Muscle of leg (tissue), 11 donors: Measurements from ENCODE around the gene GFAP. TPM values are rescaled to one million over a fixed set of nuclear protein-coding genes. Genes with fewer than 3 reads are reported as not detected.

ENCODE experiments used
- DNase-seq: peaks from one replicate; pipeline ENCODE4 v3.0.0; 2013
- H3K27ac ChIP-seq: one replicate; pipeline ENCODE4 v1.5.1; 2013; ENCODE audit warnings: mild to moderate bottlenecking, low read length, control low read depth
- H3K27me3 ChIP-seq: one replicate; pipeline ENCODE4 v1.6.1; 2013; ENCODE audit warnings: low read length; ENCODE audit not compliant: control insufficient read depth, insufficient read depth
- H3K36me3 ChIP-seq: one replicate; pipeline ENCODE4 v1.6.1; 2013; ENCODE audit warnings: low read length; ENCODE audit not compliant: control insufficient read depth, insufficient read depth
- H3K4me1 ChIP-seq: one replicate; pipeline ENCODE4 v1.6.1; 2013; ENCODE audit warnings: low read length; ENCODE audit not compliant: control insufficient read depth, insufficient read depth
- H3K4me3 ChIP-seq: one replicate; pipeline ENCODE4 v1.5.1; 2013; ENCODE audit warnings: low read length, control low read depth
- H3K9me3 ChIP-seq: replicated peaks from 2 replicates; pipeline ENCODE4 v1.6.1; 2013; ENCODE audit warnings: low read depth, low read length; ENCODE audit not compliant: control insufficient read depth
- WGBS: methylation state at CpG from one replicate; pipeline ENCODE4 v1.1.5; 2013; ENCODE audit warnings: missing lambda C conversion rate; ENCODE audit not compliant: insufficient coverage; 5-methylcytosine and 5-hydroxymethylcytosine counted together
- polyA plus RNA-seq, 8 donors: library from polyadenylated mRNA; unstranded; fragments of 120-200 nt; gene quantifications; one replicate each; pipeline versions ENCODE4 v1.2.1 to v1.2.3, GENCODE V29; 2013; ENCODE audit warnings: inconsistent platforms in 1 of 8, low replicate concordance in 1 of 8; ENCODE audit not compliant: insufficient read length in 8 of 8, insufficient read depth in 1 of 8
- total RNA-seq: library from RNA; stranded (reverse); fragments of 120-200 nt; gene quantifications from one replicate; pipeline ENCODE4 v1.2.4, GENCODE V29; 2013

Gene GFAP
- total and polyA plus RNA-seq, 9 donors = 0.12 to 1.1 (median 0.29) TPM

DNA sequence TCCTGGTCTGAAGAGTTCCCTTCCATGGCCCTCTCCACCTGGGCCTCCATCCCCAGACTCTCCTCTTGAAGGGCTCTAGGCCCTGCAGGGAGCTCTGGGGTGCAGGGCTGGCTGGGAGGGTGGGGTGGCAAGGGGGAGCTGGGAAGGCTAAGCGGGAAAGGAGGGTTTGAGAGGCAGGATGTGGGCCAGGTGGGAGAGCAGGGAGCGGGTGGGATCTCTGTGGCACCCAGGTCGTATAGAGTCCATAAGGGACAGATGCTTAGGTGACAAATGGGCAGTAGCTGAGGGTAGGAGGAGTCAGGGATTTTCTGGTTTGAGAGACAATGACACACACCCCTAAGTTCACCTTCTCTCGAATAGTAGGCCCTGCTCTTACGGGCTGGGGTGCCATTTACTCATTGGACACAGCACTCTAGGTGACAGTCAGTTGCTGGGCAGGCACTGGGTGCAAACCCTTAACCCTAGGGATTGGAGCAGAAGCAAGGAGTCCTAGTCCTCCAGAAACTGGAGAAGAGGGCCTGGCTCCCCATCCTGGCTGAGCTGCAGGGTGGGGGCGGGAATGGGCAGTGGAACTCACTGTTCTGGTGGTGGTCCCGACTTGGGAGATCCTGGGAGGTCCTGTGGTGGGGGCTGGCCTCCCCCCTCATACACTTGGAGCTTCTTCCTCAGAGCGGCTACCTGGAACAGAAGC lies 16.9 kb upstream of the GFAP start:
- Histone ChIP-seq H3K36me3 (peaks cover 66% of the 10 kb centered on the region), H3K27me3 (no peaks in the 10 kb centered on the region), H3K27ac (no peak overlapping the region), H3K4me3 (no peak overlapping the region), H3K4me1 (no peaks in the 10 kb centered on the region), H3K9me3 (no peaks in the 10 kb centered on the region)
- WGBS = 92% methylated on average over 4 of the region's 8 CpGs
- no peak for DNase-seq

GRCh38 chr17:44931376-44931775 lies 16.1 kb upstream of the GFAP start:
- WGBS = no CpG with 5 or more reads among the region's 5 CpGs
- Histone ChIP-seq H3K9me3 (no peaks in the 10 kb centered on the region), H3K4me3 (no peak overlapping the region), H3K36me3 (peaks cover 73% of the 10 kb centered on the region), H3K27ac (no peak overlapping the region), H3K4me1 (no peaks in the 10 kb centered on the region), H3K27me3 (no peaks in the 10 kb centered on the region)
- DNase-seq = no peak

DNA sequence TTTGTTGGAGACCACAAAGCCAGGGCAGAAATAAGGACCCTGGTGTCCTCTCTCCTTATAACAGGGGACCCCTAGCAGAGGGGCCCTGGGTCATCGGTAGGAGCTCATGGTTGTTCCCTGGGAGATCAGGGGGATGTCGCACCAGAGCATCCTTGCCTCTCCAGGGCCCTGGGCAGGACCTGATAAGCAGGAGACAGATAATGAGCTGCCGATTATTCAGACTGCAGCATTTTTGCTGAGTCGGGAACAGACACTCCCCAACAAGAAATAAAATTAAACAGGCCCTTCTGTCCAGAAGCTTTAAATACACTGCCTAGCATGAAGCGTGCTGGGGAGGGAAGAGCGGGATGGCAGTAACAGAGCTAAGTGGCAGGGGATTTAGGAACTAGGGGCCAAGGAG lies 15.4 kb upstream of the GFAP start:
- Histone ChIP-seq H3K4me1 (no peaks in the 10 kb centered on the region), H3K36me3 (peaks cover 69% of the 10 kb centered on the region), H3K4me3 (no peak overlapping the region), H3K9me3 (no peaks in the 10 kb centered on the region), H3K27ac (no peak overlapping the region), H3K27me3 (no peaks in the 10 kb centered on the region)
- DNase-seq = no peak
- WGBS = 100% methylated on average over 4 of the region's 6 CpGs

DNA sequence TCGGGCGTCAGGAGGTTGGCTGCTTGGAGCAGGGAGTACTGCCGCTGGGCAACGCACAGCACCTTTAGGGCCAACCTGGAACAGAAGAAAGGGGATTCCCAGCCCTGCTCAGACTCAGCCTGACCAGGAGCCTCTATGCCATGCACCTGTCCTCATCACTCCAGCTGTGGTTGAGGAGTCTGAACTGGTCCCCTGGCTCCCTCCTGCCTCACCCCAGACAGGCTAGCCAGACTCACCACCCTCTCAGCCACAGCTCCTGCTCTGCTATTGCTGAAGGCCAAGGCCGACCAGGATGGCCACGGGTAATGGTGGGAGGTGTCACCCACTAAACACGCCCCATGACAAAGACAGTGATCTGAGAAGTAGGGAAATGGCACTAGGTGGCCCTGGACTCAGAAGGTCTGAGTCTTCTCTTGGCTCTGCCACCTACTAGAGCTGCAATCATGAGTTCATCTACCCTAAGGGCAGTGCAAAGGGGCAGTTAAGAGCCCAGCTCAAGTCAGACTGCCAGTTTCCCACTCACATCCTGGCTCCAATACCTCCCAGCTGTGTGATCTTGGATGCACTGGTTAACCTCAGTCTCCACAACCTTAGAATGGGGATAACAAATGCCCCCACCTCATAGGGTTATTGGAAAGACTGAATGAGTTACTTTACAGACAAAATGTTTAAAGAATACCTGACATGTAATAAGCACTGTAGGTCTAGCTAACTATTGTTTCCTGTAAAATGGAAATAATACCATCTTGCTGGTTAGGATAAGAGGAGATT lies 13.8 kb upstream of the GFAP start:
- Histone ChIP-seq H3K4me3 (no peak overlapping the region), H3K27ac (no peak overlapping the region), H3K36me3 (peaks cover 55% of the 10 kb centered on the region), H3K27me3 (no peaks in the 10 kb centered on the region), H3K4me1 (no peaks in the 10 kb centered on the region), H3K9me3 (no peaks in the 10 kb centered on the region)
- WGBS = 93% methylated on average over 7 of the region's 7 CpGs
- no peak for DNase-seq

DNA sequence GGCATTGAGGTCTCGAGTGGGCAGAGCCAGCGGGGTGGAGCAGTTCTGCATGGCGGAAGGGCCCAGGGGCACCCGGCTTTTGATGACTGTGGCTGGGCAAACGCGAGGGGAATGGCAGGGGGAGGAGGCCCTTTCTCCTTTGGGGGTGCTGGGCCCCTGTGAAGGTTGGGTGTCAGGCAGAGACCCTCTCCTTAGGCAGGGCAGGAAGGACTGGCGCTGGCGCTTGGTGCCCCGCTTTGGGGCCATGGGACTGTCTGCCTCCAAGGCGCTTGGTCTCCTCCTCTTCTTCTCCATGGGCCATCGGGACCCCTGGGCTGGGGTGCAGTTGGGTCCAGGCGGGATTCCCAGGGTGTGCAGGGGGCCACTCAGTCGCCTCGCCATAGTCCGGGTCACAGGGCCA lies 12.8 kb upstream of the GFAP start:
- no peaks in the 10 kb centered on the region for H3K4me1 ChIP-seq
- peaks cover 49% of the 10 kb centered on the region for H3K36me3 ChIP-seq
- no peaks in the 10 kb centered on the region for H3K9me3 ChIP-seq
- WGBS = 93% methylated on average over 15 of the region's 15 CpGs
- no peak overlapping the region for H3K4me3 ChIP-seq
- no peaks in the 10 kb centered on the region for H3K27me3 ChIP-seq
- DNase-seq = no peak
- H3K27ac ChIP-seq = no peak overlapping the region

DNA sequence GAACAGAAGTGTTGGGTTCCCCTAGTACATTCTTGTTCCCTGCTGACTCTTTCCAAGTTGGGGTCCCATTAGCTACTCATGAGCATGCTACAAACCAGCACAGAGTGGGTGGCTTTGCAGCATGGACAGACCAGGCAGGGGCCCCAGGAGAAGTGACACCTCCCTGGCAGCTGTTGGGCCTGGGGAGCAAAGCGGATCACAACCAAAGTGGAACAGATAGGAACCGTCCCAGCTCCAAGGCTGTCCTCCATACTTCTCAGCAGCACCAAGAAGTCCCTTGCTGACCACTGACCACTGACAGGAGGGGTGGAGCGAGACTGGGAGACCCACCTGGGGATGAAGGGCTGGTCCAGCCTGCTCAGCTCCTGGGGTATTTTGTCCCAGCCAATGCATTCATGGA lies 12.4 kb upstream of the GFAP start:
- Histone ChIP-seq H3K36me3 (peaks cover 45% of the 10 kb centered on the region), H3K27ac (no peak overlapping the region)

GRCh38 chr17:44926821-44927525 lies 11.7 kb upstream of the GFAP start:
- H3K4me1 ChIP-seq = no peaks in the 10 kb centered on the region
- H3K4me3 ChIP-seq = no peak overlapping the region
- WGBS = 91% methylated on average over 8 of the region's 15 CpGs
- no peak overlapping the region for H3K27ac ChIP-seq
- H3K9me3 ChIP-seq = no peaks in the 10 kb centered on the region
- H3K36me3 ChIP-seq = peaks cover 43% of the 10 kb centered on the region
- no peak for DNase-seq
- H3K27me3 ChIP-seq = peaks cover 9% of the 10 kb centered on the region

More for the DNA sequence above, 12.4 kb upstream of the GFAP start:
- no peaks in the 10 kb centered on the region for H3K4me1 ChIP-seq
- H3K27me3 ChIP-seq = peaks cover 1% of the 10 kb centered on the region
- H3K9me3 ChIP-seq = no peaks in the 10 kb centered on the region
- DNase-seq = no peak
- WGBS = 92% methylated on average over 2 of the region's 3 CpGs
- H3K4me3 ChIP-seq = no peak overlapping the region

GRCh38 chr17:44925731-44926697 lies 10.7 kb upstream of the GFAP start:
- peaks cover 33% of the 10 kb centered on the region for H3K36me3 ChIP-seq
- peaks cover 15% of the 10 kb centered on the region for H3K27me3 ChIP-seq
- H3K9me3 ChIP-seq = no peaks in the 10 kb centered on the region
- H3K27ac ChIP-seq = no peak overlapping the region
- H3K4me3 ChIP-seq = no peak overlapping the region
- peaks cover 5% of the 10 kb centered on the region for H3K4me1 ChIP-seq
- 90% methylated on average over 16 of the region's 18 CpGs for WGBS
- no peak for DNase-seq

- H3K27me3 ChIP-seq = peaks cover 22% of the 10 kb centered on the region
- WGBS = 71% methylated on average over 2 of the region's 9 CpGs
- no peak overlapping the region for H3K4me3 ChIP-seq
- no peak overlapping the region for H3K27ac ChIP-seq
- H3K4me1 ChIP-seq = peaks cover 18% of the 10 kb centered on the region
- no peaks in the 10 kb centered on the region for H3K9me3 ChIP-seq
- DNase-seq = no peak
- H3K36me3 ChIP-seq = peaks cover 25% of the 10 kb centered on the region
These were observed 8.8 kb upstream of the GFAP start for GRCh38 chr17:44924107-44924544.
